ENCODE measurements around the gene PTGFRN.

- TF ChIP-seq POLR2AphosphoS5 (IDR thresholded peaks at IDR 0.05) (no peak), CTCF (IDR thresholded peaks at IDR 0.05 in 8 of 11, conservative IDR thresholded peaks at IDR 0.05 in 3 of 11) (no peak), POLR2A (IDR thresholded peaks at IDR 0.05) (no peak)
These were observed 80.1 kb downstream of the PTGFRN start for GRCh38 chr1:116989835-116990234.

Measured in spleen (tissue), 7 donors.